ENCODE results near the gene KRTAP19-1. TPM values are rescaled to one million over a fixed set of nuclear protein-coding genes. Genes with fewer than 3 reads are reported as not detected.

Gene KRTAP19-1
- total RNA-seq, 1 experiment from 2014 or later: not detected

- Histone ChIP-seq H2AFZ (ENCODE audit: low read length) (no peak overlapping the region), H3K4ac (ENCODE audit: low read depth, low read length) (no peak overlapping the region), H2BK15ac (ENCODE audit: low read depth, low read length) (no peak overlapping the region), H3K27me3 (ENCODE audit: insufficient read depth, low read length) (no peaks in the 10 kb centered on the region), H3K18ac (ENCODE audit: insufficient read length, low read depth, low read length) (no peak overlapping the region), H3K79me2 (ENCODE audit: insufficient read depth, low read length) (no peaks in the 10 kb centered on the region), H2BK12ac (ENCODE audit: insufficient read length, low read depth, low read length) (no peak overlapping the region), H3K79me1 (ENCODE audit: insufficient read depth, low read depth, low read length, poor library complexity, severe bottlenecking) (no peaks in the 10 kb centered on the region), H2AK5ac (ENCODE audit: insufficient read length, low read length) (no peak overlapping the region), H3K23ac (ENCODE audit: insufficient read length, low read depth, low read length) (no peak overlapping the region), H2BK20ac (ENCODE audit: low read depth, low read length, poor library complexity, severe bottlenecking) (no peak overlapping the region), H4K91ac (ENCODE audit: insufficient read length, low read depth, low read length) (no peak overlapping the region), H3K9ac (ENCODE audit: extremely low read depth, insufficient read length, low read length) (no peak overlapping the region), H4K20me1 (ENCODE audit: control insufficient read depth, insufficient read depth, insufficient read length) (no peaks in the 10 kb centered on the region), H3K56ac (ENCODE audit: insufficient read length, low read depth, low read length) (no peak overlapping the region), H3T11ph (ENCODE audit: low read length) (no peak overlapping the region), H3K14ac (ENCODE audit: insufficient read depth, low read length) (no peak overlapping the region), H3K4me1 (ENCODE audit: insufficient read depth, low read length) (no peaks in the 10 kb centered on the region), H3K27ac (ENCODE audit: insufficient read length, low read depth, low read length) (no peak overlapping the region), H4K5ac (ENCODE audit: insufficient read length, low read depth, low read length) (no peak overlapping the region), H3K4me2 (ENCODE audit: insufficient read depth, insufficient read length, low read length) (no peak overlapping the region), H3K23me2 (ENCODE audit: insufficient read length, low read depth, low read length, poor library complexity, severe bottlenecking) (no peaks in the 10 kb centered on the region), H2BK120ac (ENCODE audit: low read depth, low read length, poor library complexity, severe bottlenecking) (no peak overlapping the region), H2BK5ac (ENCODE audit: insufficient read length, low read length) (no peak overlapping the region), H4K8ac (replicated peaks; ENCODE audit: insufficient read length, low read depth, low read length) (no peak overlapping the region), H3K9me3 (ENCODE audit: control insufficient read depth, low read depth, low read length) (no peaks in the 10 kb centered on the region)
- Mint-ChIP-seq H3K4me3 (no peak overlapping the region), H3K27ac (no peak overlapping the region), H3K27me3 (ENCODE audit: low read depth) (no peaks in the 10 kb centered on the region), H3K36me3 (ENCODE audit: insufficient read depth in 1 of 3, low read depth in 3 of 3) (no peaks in the 10 kb centered on the region), H3K9me3 (no peaks in the 10 kb centered on the region), H3K4me1 (no peaks in the 10 kb centered on the region)
- no peak for DNase-seq
- whole genome bisulfite sequencing (ENCODE audit: extremely low coverage, insufficient read length, low lambda C conversion rate): no CpG with 5 or more reads among the region's 4 CpGs
- TF ChIP-seq CTCF (conservative IDR thresholded peaks at IDR 0.05): no peak
Observed at GRCh38 chr21:30479259-30479658, 908 bp downstream of the KRTAP19-1 start.

Data from H9 (cell line).